ENCODE data around the gene MED13.
"Not testable (repeated sequence)": the region's sequence is repeated elsewhere in the genome, so short reads cannot be mapped to it uniquely, and the experiment has no call there.

Gene MED13

DNA sequence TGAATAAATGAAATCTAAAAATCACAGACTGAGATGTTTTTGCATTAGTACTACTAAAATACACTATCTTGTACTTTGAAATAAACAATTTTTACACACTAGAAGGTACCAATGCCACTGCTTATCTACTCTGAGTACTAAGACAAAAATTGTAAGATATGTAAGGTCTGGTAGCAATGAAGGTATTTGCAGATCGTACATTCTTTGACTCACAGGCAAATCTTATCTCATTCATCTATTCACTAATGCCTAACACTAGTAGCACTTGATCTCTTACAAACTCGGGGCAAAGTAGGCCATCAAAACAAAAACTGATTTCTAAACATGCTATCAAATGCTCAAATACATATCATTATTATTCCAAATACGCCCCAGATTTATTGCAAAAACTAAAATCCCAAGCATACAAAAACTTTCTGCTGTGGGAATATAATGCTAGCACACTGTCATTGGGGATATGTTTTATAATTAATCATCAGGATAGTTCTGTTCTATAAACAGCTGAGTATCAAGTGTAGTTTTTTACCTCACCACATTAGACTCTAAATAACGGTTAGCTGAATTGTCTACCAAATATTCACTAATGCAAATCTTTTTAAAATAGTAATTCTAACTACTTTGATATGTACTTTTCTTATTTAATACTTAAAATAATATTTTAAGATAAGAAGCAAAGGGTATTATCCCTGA is 68.0 kb downstream of the MED13 start:
- no peak for ATAC-seq
- no peak for DNase-seq

- ATAC-seq = no peak
Measured at GRCh38 chr17:61989509-61989908, 75.6 kb downstream of the MED13 start.

DNA sequence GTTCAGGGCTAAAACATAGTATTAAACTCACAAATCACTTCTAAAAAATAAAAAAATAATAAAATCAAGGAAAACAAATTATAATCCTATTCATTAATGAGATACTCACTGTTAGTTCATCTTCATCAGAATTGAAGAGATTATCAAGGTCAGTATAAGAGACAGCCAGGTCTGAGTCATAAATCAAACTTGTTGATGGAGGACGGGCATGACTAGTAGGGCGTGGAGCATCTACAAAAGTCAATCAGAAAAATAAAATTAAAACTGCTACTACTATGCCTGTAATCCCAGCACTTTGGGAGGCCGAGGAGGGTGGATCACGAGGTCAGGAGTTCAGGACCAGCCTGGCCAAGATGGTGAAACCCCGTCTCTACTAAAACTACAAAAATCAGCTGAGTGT is 78.2 kb downstream of the MED13 start:
- no peak for ATAC-seq

More at GRCh38 chr17:61989509-61989908, 75.6 kb downstream of the MED13 start:
- no peak for DNase-seq

GRCh38 chr17:61984821-61985220 is 80.3 kb downstream of the MED13 start:
- ATAC-seq (no peak), DNase-seq (no peak)

More for the DNA sequence above, 78.2 kb downstream of the MED13 start:
- DNase-seq = no peak

DNA sequence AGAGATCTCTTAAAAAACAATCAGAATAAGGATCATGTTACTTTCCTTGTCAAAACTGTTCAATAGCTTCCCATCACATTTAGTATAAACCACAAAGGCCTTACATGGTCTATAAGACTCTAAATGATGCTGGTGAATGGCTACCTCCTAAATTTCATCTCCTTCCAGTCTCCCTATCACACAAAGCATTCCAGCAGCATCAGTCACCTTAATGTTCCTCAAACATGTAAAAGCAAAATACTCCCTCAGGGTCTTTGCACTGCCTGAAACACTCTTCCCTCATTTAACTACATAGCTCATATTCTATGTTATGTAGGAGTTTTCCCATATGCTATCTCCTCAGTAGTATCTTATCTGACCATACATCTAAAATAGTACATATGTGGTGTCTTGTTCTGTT is 83.8 kb downstream of the MED13 start:
- no peak for ATAC-seq
- no peak for DNase-seq

DNA sequence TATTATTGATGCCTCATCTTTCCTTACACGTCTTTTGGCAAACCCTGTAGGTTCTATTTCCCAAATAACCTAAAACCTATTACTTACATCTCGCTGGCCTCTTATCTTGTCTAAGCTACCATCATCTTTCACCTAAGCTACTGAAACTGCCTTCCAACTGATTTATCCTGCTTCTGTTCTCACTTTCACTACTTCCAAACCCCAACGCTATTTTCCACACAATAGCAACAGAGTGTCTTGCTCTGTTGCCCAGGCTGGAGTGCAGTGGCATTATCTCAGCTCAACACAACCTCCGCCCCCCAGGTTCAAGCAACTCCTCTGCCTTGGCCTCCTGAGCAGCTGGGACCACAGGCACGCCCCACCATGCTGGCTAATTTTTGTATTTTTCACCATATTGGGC is 84.5 kb downstream of the MED13 start:
- ATAC-seq = no peak
- DNase-seq = no peak

- ATAC-seq (no peak), DNase-seq (no peak)
Measured at GRCh38 chr17:61974115-61974514, 91.0 kb downstream of the MED13 start.

DNA sequence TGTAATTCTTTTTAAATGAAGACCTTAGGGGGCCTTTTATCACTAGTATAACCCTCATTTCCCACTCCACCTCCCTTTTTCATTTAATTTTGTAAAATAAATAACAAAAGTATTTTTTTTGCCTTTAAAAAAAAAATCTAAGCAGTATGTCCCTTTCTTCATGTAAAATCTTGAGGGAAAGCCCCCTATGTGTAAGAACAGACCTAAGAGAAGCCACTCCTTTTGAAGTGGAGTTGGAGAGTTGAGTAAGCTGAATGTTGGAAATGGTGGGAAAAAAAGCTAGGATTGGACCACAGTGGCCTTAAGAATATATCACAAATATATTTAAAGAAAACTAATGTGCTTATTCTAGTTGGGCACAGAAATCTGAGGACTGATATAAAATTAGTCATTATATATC is 92.8 kb downstream of the MED13 start:
- DNase-seq (no peak), ATAC-seq (no peak)

DNA sequence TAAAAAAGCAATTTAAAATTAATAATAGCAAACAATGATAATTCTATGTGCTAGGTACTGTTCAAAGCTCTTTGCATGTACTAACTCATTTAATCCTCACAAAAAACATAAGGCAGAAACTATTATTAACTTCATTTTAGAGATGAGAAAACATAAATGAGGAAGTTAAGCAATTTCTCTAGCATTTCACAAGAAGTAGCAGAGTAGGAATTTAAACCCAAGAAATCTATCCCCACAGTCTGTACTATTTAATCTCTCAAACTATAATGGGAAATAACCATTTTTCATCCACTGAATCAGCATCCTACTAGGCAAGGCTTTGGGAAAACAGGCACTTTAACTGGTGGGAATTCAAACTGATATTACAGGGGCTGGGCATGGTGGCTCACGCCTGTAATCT is 95.0 kb downstream of the MED13 start:
- DNase-seq = no peak
- ATAC-seq = no peak

DNA sequence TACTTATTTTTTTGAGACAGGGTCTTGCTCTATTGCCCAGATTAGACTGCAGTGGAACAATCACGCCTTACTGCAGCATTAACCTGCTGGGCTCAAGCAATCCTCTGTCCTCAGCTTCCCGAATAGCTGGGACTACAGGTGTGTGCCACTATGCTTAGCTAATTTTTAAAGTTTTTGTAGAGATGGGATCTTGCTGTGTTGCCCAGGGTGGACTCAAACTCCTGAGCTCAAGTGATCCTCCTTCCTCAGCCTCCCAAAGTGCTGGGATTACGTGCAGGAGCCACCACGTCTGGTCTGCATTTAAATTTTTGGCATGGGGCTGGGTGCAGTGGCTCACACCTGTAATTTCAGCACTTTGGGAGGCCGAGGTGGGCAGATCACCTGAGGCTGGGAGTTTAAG is 96.3 kb downstream of the MED13 start:
- ATAC-seq (no peak), DNase-seq (no peak)

DNA sequence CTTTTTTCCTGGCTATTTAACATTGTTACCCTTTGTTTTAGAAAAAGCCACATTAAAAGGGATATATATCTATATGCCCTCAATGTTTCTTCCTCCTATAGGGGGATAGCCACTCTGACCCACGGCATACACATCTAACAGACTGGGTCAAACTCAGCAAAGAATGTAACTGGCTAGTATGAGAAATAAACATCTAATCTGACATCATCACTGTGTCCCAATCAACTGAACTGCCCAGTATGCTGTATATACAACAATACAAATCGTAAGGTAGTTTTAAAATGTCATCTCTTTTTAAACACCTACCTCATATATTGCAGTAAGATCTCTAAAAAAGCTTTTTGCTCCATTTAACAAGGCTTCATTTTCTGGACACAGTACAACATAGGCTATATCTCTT is 97.3 kb downstream of the MED13 start:
- ATAC-seq (no peak), DNase-seq (no peak)

GRCh38 chr17:61966191-61966590 is 98.9 kb downstream of the MED13 start:
- DNase-seq (no peak), ATAC-seq (no peak)

DNA sequence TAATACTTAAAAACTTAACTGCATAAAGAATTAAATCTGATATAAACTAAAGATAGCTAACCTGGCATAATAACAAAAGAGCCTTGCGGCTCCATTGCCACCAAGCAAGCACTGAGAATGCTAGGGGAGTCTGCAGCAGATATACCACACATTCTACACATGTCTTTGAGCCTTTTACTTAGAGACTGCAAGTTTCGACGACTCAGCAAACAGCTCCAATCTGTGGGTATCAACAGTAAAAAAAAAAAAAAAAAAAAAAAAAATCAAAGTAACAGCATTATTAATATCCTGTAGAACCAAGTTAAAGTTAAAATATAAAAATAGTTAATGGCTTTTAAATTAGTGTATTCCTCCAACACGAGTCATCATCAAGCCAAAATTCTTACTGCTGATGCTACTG is 109.5 kb downstream of the MED13 start:
- ATAC-seq = no peak
- no peak for DNase-seq

GRCh38 chr17:61947367-61948078 is 117.6 kb downstream of the MED13 start:
- no peak for ATAC-seq
- no peak for DNase-seq

DNA sequence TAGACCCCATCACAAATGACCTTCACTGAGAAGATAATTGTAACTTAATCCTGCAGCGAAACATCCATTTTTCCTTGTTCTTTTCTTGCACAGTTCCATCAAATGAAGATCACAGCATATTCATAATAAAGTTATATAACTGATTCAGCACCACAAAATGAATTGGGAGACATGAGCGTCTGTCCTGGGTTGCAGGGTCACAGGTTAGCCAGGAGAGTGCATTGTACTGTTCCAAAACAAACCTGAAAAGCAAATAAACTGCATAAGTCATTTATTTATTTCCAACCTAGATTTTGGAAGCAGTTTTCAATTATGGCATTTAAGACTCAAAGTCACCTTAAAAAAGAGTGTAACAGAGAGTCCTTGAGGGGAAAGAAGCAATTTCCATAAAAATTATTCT is 118.7 kb downstream of the MED13 start:
- DNase-seq = no peak
- no peak for ATAC-seq

DNA sequence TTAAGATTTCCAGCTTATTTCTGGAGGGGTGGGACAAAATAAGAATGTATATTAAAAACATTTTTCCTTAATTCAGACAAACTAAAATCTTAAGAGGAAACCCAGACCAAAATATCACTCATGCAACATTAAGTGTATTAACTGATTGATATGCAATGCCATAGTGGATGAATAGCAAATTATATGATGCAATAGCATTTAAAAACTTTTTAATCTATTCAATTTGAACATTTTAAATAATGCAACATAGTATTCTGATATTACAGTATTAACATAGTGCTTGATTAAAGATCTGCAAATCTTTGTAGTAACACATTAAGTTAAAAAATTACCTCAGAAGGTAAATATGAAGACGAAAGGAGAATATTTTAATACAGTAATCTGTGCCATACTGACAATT is 122.0 kb downstream of the MED13 start:
- no peak for DNase-seq
- no peak for ATAC-seq

DNA sequence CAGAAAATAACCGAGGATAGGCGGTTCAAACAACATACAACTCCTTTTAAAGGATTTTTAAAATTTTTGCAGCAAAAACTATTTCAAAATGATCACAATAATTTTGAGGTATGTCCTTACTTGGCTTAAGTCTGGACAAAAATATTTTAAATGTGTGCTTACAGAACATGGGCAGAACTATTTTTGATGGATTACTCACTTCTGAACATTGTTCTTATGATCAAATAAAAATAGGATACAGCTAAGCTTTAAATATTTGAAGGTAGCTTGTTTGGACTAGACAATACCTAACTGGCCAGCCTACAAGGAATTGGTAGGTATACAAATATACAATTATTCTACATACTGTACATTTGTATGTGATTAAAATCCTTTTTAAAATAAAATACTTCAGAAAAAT is 123.0 kb downstream of the MED13 start:
- no peak for DNase-seq
- no peak for ATAC-seq

DNA sequence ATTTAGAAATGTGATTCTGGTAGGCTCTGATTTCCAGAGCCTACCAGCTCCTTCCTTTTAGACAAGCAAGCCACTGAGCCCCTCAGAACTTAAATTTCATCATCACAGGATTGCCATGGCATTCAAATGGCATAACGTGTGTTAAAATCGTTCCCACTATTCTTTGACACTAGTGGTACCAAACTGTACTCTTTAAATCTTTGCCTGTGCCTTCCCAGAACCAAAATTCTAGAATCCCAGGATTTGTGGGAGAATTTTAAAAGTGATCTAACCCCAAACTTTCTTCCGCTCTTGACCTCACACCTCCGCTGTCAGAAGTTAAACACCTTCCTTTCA is 137.0 kb downstream of the MED13 start:
- no peak for DNase-seq
- ATAC-seq = no peak

DNA sequence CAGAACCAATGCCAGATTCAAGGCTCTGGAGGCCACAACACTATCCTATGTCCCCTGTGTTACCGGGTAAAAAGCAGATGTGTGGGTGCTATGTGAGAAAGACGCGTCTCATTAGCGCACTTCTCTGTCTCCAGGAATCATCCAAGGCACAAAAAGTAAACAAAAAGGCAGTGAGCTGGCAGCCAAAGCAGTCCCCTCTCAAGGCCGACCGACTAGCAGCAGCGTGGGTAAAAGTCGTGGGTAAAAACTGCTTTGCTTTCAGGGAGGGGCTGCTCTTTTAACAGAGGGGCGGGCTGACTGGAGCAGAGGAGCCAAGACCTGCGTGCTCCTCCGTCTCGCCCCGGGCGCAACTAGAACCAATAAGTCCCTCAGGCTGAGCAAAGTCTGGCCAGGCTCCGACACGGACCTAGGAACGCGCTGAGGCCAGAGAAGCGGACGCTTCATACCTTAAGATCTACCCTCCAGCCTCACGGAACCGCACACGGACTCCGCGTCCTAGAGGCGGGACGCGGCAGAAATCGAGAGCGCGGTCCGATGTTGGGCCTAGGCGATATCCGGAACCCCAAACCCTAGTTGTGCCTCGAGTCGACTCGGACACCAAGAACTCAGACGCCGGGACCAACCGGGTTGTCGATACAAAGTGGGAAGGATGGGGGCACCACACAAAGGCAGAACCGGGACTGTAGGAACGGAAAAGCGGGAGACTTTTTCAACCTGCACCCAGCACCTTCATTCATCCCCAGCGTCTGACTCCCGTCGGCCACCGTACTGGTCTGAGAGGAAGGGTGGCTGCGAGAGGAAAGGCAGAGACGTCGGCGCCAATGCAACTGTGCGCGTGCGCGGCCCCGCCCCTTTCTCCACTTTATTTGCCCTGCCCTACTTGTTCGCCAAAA is 137.6 kb downstream of the MED13 start, which contains the start of gene INTS2:
Gene INTS2, minus strand, starts transcription at position 775 of the 893 bp plus-strand sequence. CDS start 1,338 bp downstream, outside the sequence.
- peak; percentile 88 for ATAC-seq
- peak; percentile 96 for DNase-seq

DNA sequence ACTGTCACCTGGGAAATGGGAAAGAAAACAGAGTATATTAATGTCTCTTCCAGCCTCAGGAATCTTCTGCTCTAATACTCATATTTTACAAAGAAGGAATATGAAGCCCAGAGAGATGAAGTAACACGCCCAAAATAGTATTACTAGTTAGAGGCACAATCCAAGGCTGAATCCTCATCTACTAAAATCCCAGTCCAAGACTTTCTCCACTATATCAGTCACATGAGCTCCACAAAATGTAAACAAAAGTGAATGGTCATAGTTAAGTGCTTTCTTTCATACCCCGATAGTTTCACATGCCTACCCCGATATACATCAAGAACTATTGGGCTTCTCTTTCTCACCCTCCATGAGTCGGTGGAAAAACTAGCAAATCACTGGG is 138.3 kb downstream of the MED13 start:
- ATAC-seq (no peak), DNase-seq (no peak)

GRCh38 chr17:61915162-61915561 is 149.9 kb downstream of the MED13 start:
- ATAC-seq, DNase-seq: not testable (repeated sequence)

DNA sequence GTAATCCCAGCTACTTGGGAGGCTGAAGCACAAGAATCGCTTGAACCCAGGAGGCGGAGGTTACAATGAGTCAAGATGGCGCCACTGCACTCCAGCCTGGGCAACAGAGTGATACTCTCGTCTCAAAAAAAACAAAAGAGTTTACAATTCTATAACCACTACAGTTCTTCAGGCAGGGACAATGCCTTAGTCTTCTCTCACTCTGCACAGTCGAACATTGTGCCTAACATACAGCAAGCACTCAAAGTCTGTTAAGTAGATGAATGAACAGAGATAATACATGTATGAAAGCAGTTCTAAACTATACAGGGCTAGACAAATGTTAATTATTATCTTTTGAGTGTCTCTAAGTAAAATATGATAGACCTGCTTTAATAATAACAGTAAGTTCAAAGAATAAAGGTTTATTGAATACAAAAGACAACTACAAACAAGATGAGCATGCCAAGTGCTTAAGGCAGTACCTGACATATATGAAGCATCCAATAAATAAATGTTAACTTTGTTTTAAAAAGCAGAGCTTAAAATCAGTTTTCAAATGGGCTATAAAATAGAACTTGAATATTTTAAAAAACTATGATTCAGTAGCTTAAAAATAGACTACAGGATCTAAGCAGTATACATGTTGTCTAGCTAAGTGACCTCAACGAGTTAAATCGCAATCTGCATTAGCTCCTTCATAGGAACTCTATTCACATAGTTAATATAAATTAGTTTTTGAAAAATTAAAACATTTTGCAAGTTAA is 156.6 kb downstream of the MED13 start:
- ATAC-seq = no peak

More for the DNA sequence above, 156.6 kb downstream of the MED13 start:
- no peak for DNase-seq

Measured in stimulated activated naive CD8-positive, alpha-beta T cell treated with anti-CD3 and anti-CD28 coated beads, Interleukin-15, Interleukin-2, amounts not matched to agents 100 U/mL and 50 U/mL, for 24 hours (primary cell).